Ovary (tissue), 9 donors: ENCODE measurements around the gene SH3BGRL2. TPM values are rescaled to one million over a fixed set of nuclear protein-coding genes. Genes with fewer than 3 reads are reported as not detected.

Source experiments
- DNase-seq, 5 donors: peaks; one replicate each; pipeline ENCODE4 v3.0.0-alpha.2; 2019 to 2020
- H3K27ac ChIP-seq, 2 donors: fragments of 200-600 bp; one replicate each; pipeline versions ENCODE4 v1.5.1 to v1.8.0; 2019 to 2022
- H3K27me3 ChIP-seq: fragments of 200-600 bp; one replicate; pipeline ENCODE4 v1.8.0; 2022
- H3K36me3 ChIP-seq: fragments of 200-600 bp; sonication (generic); one replicate; pipeline ENCODE4 v1.5.1; 2019
- H3K4me1 ChIP-seq: one replicate; pipeline ENCODE4 v1.8.1; 2013; ENCODE audit warnings: mild to moderate bottlenecking, moderate library complexity; ENCODE audit not compliant: insufficient read depth
- H3K4me3 ChIP-seq: fragments of 200-600 bp; sonication (generic); one replicate; pipeline ENCODE4 v1.5.1; 2017
- H3K9me3 ChIP-seq, 2 donors: fragments of 200-600 bp in 1 of 2; sonication (generic) in 1 of 2; one replicate each; pipeline versions ENCODE4 v1.5.1 to v1.8.1; 2013 to 2019; ENCODE audit warnings: mild to moderate bottlenecking in 1 of 2, moderate library complexity in 1 of 2
- EP300 ChIP-seq: sonication (generic); formaldehyde crosslinking; IDR thresholded peaks from one replicate; pipeline ENCODE4 v1.6.1; 2017; ENCODE audit warnings: antibody characterized with exemption
- POLR2A ChIP-seq: fragments of 450-650 bp; IDR thresholded peaks from one replicate; pipeline ENCODE4 v1.6.1; 2017; ENCODE audit warnings: antibody characterized with exemption, mild to moderate bottlenecking, moderate library complexity
- WGBS, 3 donors: extraction: QIAGEN DNeasy Blood & Tissue Kit in 1 of 3; methylation state at CpG; one replicate each; pipeline versions ENCODE4 v1.1.5 to v1.1.7; 2013 to 2017; 5-methylcytosine and 5-hydroxymethylcytosine counted together
- intact Hi-C, 4 donors: fragments of 100-400 bp; cut with DNase I; formaldehyde crosslinking; loops; one replicate each; pipeline versions ENCODE4 v1.11.0 to v1.15.1; 2022 to 2023
- polyA plus RNA-seq, 2 donors: library from polyadenylated mRNA; stranded (reverse); fragments of 200-250 nt in 1 of 2; fragments of 350-450 nt in 1 of 2; fragmentation: Illumina TruSeq in 1 of 2; extraction: RNeasy Lipid Tissue Mini Kit (QIAGEN cat#74804) in 1 of 2; gene quantifications; one replicate each; pipeline ENCODE4 v1.2.3, GENCODE V29; 2013 to 2014
- total RNA-seq, 7 donors: library from RNA; depleted of rRNA in 2 of 7; stranded (reverse); fragments of >200 nt in 2 of 7; fragmentation: NEBNext Ultra II Directional in 3 of 7; extraction: Animal tissue kit (Norgen Biotek cat#: 25700) in 3 of 7; gene quantifications; one replicate each; pipeline versions ENCODE4 v1.1.0 to v1.2.4, GENCODE V29; 2016 to 2023
- TF ChIP-seq, protein P1 (sequence below), 3 donors: fragments of 450-650 bp in 2 of 3; fragments of 200-600 bp in 1 of 3; IDR thresholded peaks; one replicate each; pipeline versions ENCODE4 v1.5.1 to v1.8.0; 2016 to 2022; ENCODE audit warnings: antibody characterized with exemption in 3 of 3, mild to moderate bottlenecking in 1 of 3
- donor health status: DM: no; HTN: no; CAD: no; lungs with moderate emphysema.
- donor health status: DM: no; HTN: no; CAD: no.
- donor health status: Bipolar disorder and iron deficiency.
- donor health status: DM: yes; HTN: yes; CAD: no.
- donor health status: DM: no; HTN: no; CAD: no.
- donor health status: DM: yes; HTN: yes; CAD: no.

Gene SH3BGRL2
- total and polyA plus RNA-seq, 9 donors: 3.8 to 19.0 (median 8.1) TPM

DNA sequence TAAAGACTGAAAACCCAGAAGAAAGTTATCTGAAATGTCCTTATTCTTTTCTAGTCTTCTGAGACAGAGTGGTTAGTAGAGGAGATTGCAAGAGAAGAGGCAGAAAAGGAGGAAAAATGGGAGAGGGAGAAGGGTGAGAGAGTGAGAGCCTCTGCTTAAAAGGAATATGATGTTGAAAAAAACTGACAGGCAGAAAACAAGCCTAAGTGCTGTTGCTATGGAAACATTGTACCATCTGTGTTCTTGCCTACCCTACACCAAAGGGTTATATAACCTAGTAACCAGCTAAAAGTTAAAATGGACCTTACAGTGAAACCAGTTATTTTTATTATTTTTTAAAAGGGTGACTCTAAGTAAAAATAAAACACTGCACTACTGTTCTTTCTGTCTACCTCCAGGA is 28.3 kb upstream of the SH3BGRL2 start:
- TF ChIP-seq POLR2A (no peak), EP300 (no peak)
- TF ChIP-seq, protein P1, sequence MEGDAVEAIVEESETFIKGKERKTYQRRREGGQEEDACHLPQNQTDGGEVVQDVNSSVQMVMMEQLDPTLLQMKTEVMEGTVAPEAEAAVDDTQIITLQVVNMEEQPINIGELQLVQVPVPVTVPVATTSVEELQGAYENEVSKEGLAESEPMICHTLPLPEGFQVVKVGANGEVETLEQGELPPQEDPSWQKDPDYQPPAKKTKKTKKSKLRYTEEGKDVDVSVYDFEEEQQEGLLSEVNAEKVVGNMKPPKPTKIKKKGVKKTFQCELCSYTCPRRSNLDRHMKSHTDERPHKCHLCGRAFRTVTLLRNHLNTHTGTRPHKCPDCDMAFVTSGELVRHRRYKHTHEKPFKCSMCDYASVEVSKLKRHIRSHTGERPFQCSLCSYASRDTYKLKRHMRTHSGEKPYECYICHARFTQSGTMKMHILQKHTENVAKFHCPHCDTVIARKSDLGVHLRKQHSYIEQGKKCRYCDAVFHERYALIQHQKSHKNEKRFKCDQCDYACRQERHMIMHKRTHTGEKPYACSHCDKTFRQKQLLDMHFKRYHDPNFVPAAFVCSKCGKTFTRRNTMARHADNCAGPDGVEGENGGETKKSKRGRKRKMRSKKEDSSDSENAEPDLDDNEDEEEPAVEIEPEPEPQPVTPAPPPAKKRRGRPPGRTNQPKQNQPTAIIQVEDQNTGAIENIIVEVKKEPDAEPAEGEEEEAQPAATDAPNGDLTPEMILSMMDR (IDR thresholded peaks at IDR 0.05): no peak
- DNase-seq: no peak
- intact Hi-C loops: no loop called here
- Histone ChIP-seq H3K4me1 (peaks cover 1% of the 10 kb centered on the region), H3K9me3 (no peaks in the 10 kb centered on the region), H3K27ac (no peak overlapping the region), H3K27me3 (no peaks in the 10 kb centered on the region), H3K36me3 (no peaks in the 10 kb centered on the region), H3K4me3 (no peak overlapping the region)

DNA sequence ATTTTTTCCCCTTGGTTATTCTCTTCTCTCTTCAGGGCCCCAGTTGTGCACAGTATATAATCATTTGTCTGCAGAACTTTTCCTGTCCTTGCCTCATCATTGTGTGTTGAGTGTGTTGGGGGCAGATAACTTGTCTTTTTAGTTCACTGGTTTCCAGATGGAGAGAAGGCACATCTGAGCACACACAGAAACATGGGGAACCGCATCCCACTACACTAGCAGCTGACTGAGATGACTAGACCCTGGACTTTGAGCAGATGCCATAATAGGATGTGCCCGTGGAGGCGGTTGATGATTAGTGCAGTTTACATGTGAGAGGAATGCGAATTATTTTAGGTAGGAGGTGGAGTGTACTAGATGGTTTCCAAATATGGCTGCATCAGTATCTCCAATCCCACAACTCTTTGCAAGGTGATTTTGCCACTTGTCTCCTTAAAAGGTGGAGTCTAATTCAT is 26.5 kb upstream of the SH3BGRL2 start:
- Histone ChIP-seq H3K4me3 (no peak overlapping the region), H3K4me1 (peaks cover 1% of the 10 kb centered on the region), H3K27ac (no peak overlapping the region), H3K9me3 (no peaks in the 10 kb centered on the region), H3K27me3 (no peaks in the 10 kb centered on the region), H3K36me3 (no peaks in the 10 kb centered on the region)
- no peak for DNase-seq
- TF ChIP-seq EP300 (no peak), POLR2A (no peak)
- TF ChIP-seq, protein P1 (IDR thresholded peaks at IDR 0.05): no peak
- WGBS, 3 donors: 88 to 90% (median 88%) methylated on average over 4 of the region's 4 CpGs
- intact Hi-C loops: no loop called here

DNA sequence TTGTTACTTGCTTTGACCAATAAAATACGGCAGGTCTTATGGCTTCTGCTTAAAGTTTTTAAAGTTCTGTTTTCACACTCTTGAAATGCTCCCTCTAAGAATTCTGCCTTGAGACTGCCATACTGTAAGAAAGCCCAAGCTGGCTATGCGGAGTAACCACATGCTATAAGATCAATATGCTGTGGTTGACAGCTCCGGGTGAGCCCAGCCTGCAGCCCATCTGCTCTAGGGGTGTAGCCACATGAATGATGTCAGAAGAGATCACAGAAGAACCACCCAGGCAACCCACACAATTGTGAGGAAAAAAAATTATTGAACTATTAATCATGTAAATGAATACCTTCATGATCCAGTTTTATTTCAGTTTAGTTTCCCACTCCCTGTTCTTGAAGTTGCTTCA is 26.1 kb upstream of the SH3BGRL2 start:
- H3K9me3 ChIP-seq: no peaks in the 10 kb centered on the region

DNA sequence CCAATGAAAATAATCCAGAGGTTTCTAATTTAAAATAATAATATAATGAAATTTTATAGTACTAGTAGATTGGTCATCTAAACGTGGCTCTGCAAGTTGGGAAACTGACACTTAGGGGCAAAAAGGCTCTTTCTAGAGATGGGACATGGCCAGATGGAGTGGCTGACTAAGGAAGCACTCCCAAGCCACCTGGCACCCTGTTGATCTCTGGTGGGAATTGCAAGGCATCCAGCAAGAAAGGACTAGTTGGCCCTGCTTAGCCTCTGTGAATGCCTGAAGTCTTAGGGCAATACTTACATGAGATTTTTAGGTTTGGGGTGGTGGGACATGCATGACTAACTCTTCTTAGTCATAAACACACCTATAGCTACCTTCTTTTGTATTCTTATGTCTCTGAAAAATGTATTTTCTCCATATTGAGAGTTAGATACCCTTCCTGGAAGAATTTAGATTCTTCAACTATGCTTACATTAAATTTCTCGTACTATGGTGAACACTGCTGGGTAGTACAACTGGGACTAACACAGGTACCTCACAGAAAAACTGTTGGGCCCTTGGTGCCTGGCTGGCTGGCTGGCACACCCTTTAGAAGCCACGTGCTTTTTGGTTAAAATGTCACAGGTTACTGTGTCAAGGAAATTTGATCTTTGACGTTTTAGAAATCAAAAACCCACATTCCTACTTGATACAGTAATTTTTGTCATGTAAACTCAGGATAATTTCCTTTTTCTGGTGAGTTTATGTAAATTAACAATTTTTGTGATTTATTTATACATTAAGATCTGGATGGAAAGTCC is 25.0 kb upstream of the SH3BGRL2 start:
- whole genome bisulfite sequencing, 3 donors: 47 to 63% (median 51%) methylated on average over 4 of the region's 4 CpGs
- Histone ChIP-seq H3K36me3 (no peaks in the 10 kb centered on the region), H3K27me3 (no peaks in the 10 kb centered on the region), H3K27ac (no peak overlapping the region), H3K9me3 (no peaks in the 10 kb centered on the region), H3K4me1 (peaks cover 1% of the 10 kb centered on the region), H3K4me3 (no peak overlapping the region)
- no peak for DNase-seq
- intact Hi-C loops: no loop called here
- TF ChIP-seq, protein P1 (IDR thresholded peaks at IDR 0.05): no peak
- no peak for TF ChIP-seq EP300
- no peak for TF ChIP-seq POLR2A

More for the DNA sequence above, 26.1 kb upstream of the SH3BGRL2 start:
- Histone ChIP-seq H3K36me3 (no peaks in the 10 kb centered on the region), H3K27ac (no peak overlapping the region), H3K4me1 (peaks cover 1% of the 10 kb centered on the region), H3K4me3 (no peak overlapping the region), H3K27me3 (no peaks in the 10 kb centered on the region)
- no peak for DNase-seq
- TF ChIP-seq, protein P1 (IDR thresholded peaks at IDR 0.05): no peak
- TF ChIP-seq POLR2A: no peak
- intact Hi-C loops: no loop called here
- WGBS, 3 donors: 94 to 96% (median 95%) methylated on average over 3 of the region's 3 CpGs
